Measurements from ENCODE around the gene AOX1. TPM values are rescaled to one million over a fixed set of nuclear protein-coding genes. Genes with fewer than 3 reads are reported as not detected.
"Not testable (repeated sequence)": the region's sequence is repeated elsewhere in the genome, so short reads cannot be mapped to it uniquely, and the experiment has no call there.

The AOX1 gene
- total RNA-seq, 1 donor from 2014 or later: 16.8 TPM

DNA sequence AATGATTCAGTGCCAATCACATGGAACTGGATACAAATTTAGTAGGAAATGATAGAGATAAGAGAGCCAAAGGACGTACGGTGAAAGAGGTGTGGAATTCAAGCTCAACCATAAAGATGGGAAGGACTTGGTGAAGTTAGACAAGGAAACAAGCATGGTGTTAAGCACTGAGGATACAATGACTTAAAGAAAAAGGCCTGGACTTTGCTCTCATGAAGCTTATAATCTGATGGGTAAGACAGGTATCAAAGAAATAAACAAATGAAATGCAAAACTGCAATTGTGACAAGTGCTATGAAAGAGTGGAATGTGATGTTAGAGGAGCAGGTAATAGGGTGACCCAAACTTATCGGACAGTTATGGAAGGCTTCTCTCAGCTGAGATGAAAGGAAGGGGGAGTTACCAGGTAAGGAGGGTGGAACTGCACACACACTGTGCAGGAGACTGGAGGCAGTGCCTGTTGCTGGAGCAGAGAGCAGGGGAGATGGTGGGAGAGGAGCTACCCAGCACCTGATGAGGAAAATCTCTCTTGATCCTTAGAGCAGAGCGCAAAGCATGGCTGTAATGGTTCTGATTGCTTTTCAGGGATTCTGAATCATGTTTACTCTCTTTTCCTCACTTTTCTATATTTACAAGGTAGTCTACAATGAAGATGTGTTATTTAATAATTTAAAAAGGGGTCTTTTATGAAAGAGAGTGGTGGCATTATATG lies 118.3 kb downstream of the AOX1 start:
- DNase-seq (ENCODE audit: low read depth): no peak
- TF ChIP-seq, protein P1, sequence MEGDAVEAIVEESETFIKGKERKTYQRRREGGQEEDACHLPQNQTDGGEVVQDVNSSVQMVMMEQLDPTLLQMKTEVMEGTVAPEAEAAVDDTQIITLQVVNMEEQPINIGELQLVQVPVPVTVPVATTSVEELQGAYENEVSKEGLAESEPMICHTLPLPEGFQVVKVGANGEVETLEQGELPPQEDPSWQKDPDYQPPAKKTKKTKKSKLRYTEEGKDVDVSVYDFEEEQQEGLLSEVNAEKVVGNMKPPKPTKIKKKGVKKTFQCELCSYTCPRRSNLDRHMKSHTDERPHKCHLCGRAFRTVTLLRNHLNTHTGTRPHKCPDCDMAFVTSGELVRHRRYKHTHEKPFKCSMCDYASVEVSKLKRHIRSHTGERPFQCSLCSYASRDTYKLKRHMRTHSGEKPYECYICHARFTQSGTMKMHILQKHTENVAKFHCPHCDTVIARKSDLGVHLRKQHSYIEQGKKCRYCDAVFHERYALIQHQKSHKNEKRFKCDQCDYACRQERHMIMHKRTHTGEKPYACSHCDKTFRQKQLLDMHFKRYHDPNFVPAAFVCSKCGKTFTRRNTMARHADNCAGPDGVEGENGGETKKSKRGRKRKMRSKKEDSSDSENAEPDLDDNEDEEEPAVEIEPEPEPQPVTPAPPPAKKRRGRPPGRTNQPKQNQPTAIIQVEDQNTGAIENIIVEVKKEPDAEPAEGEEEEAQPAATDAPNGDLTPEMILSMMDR (conservative IDR thresholded peaks at IDR 0.05; ENCODE audit: low read depth, low read length): no peak
- H3K4me3 ChIP-seq (ENCODE audit: low read depth, low read length): no peak overlapping the region

DNA sequence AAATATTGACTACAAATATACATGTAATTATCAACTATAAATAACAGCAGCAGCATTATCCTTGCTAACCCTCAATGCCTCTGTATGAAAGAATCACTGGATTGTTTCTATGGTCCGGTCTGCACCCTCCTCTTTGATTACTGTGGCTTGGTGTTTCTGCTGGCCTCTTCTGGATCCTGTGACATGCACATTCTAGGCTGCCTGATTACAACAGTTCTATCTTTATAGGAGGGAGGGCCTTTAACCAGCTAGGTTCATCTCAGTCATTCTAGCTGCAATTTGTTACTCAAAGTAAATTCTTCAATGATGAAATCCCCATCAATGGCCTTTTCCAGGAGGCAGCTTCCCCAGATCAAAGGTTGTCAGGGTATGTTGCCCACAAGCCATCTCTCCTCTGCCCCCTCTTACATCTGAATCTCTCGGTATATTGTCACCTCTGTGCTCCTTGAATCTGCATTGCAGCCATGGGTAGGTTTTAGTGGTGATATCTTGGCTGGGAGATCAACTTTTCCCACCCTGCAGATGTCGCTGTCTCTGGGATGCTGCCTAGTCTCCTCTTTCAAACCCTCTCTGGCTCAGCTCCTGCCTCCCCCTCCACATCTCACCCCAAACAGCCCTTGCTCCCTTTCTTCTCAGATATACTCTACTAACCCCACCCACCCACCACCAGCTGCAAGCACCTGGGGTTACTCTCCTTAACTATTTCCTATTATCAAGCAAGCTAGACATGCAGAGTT lies 119.7 kb downstream of the AOX1 start:
- TF ChIP-seq, protein P1 (conservative IDR thresholded peaks at IDR 0.05; ENCODE audit: low read depth, low read length): peak; percentile 44
- DNase-seq (ENCODE audit: low read depth): no peak
- no peak overlapping the region for H3K4me3 ChIP-seq (ENCODE audit: low read depth, low read length)

DNA sequence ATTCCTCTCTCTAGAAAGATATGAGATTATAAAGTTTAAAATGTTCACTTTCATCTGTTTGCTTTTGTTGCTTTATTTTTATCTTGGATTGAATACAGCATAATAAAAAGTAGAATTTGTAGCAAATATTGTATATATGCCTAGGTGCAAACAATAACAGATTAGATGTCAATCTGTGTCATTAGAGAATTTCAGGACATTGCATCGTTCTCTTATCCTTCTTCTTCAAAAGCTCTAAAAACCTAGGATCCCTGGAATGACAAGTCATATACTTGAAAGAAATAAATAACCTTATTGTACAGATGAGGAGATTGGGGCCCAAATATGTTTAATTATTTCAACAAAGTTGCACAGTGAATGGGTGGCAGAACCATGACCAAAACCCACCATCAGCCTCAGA lies 123.1 kb downstream of the AOX1 start:
- DNase-seq (ENCODE audit: low read depth): no peak
- TF ChIP-seq, protein P1 (conservative IDR thresholded peaks at IDR 0.05; ENCODE audit: low read depth, low read length): no peak
- H3K4me3 ChIP-seq (ENCODE audit: low read depth, low read length): no peak overlapping the region

DNA sequence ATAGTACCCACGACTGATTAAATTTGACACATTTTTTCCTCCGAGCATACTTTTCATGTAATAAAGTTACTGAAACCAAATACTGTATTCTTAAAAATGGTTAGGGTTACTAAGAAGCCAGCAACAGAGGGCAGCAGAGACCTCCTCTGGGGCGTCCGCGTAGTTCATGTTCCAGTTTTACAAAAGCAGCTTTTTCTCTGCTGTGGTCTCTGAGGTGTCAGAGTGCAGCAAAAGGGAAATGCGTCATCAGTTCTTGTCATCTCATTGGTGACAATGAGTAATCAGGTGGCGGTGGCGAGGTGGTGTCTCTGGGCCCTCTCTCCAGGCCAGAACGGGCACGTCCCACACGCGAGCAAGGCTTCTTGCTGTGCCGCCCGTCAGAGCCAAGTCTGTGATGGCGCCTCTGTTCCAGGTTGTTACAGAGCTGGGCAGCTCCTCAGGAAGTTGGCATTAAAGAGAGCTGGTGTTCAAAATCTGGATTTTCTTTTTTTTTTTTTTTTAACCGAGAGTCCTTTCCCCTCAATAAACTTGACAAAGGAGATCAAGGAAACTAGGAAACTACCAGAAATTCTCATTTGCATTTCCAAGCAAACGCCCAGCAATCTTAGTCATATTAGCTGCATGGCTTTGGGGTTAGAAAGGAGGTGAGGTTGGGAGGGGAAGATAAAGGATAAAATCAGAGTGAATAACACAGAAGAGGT lies 127.3 kb downstream of the AOX1 start:
- DNase-seq (ENCODE audit: low read depth): peak; percentile 72
- TF ChIP-seq, protein P1 (conservative IDR thresholded peaks at IDR 0.05; ENCODE audit: low read depth, low read length): peak; percentile 92
- H3K4me3 ChIP-seq (ENCODE audit: low read depth, low read length): peak overlapping the region; percentile 46

DNA sequence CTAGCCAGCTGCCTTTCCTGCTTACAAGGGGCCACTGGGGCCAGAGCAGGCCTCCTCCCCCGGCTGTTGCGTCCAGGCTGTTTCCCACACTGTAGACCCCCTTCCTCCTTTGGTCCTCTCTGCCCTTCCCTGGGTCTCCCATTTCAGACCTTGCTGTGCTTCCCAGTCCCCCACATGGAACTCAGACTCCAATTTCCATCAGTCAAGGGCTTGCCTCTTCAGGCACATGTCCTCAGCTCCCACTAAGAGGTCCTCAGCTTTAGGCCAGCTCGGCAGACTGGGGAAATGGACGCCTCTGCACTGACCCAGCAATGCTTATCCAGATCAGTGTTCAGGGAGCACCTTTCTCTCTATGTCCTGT lies 127.9 kb downstream of the AOX1 start:
- TF ChIP-seq, protein P1 (conservative IDR thresholded peaks at IDR 0.05; ENCODE audit: low read depth, low read length): no peak
- no peak for DNase-seq (ENCODE audit: low read depth)
- H3K4me3 ChIP-seq (ENCODE audit: low read depth, low read length): no peak overlapping the region

DNA sequence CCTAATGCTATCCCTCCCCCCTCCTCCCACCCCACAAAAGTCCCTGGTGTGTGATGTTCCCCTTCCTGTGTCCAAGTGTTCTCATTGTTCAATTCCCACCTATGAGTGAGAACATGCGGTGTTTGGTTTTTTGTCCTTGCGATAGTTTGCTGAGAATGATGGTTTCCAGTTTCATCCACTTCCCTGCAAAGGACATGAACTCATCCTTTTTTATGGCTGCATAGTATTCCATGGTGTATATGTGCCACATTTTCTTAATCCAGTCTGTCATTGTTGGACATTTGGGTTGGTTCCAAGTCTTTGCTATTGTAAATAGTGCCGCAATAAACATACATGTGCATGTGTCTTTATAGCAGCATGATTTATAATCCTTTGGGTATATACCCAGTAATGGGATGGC lies 129.2 kb downstream of the AOX1 start:
- not testable (repeated sequence) for H3K4me3 ChIP-seq (ENCODE audit: low read depth, low read length); DNase-seq (ENCODE audit: low read depth)

DNA sequence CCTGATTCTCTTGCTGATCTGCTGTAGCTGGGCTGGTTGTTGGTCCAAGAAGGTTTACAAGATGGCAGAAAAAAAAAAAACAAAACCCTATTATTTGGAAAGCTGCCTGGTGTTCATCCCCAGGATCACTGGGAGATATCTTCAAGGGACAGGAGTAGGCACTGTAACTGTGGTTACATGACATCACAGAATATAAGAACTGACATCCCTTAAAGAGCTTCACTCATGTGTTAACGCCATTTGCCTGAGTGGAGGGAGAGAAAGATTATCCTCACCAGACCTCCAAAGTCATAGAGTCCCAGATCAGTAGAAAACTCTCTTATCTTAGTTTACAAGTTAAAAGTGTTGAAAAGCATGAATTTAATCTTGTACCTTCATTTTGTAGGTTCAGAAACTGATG lies 130.6 kb downstream of the AOX1 start:
- H3K4me3 ChIP-seq (ENCODE audit: low read depth, low read length): no peak overlapping the region
- TF ChIP-seq, protein P1 (conservative IDR thresholded peaks at IDR 0.05; ENCODE audit: low read depth, low read length): no peak
- no peak for DNase-seq (ENCODE audit: low read depth)

Measured in epithelial cell of proximal tubule (primary cell).